Bronchial epithelial cell (primary cell): ENCODE results near the gene TMEM11. TPM values are rescaled to one million over a fixed set of nuclear protein-coding genes. Genes with fewer than 3 reads are reported as not detected.

Experiments used
- DNase-seq: peaks from one replicate; pipeline ENCODE4 v3.0.0-alpha.2; 2010; ENCODE audit warnings: low read depth
- FAIRE-seq: peaks from 2 replicates; lab custom pipeline; 2011; peaks lifted over from hg19 to GRCh38; lab: Jason Lieb, UNC
- H3K27me3 ChIP-seq: 2 replicates; pipeline ENCODE4 v1.5.1; 2011; ENCODE audit warnings: low read length; ENCODE audit not compliant: control insufficient read depth, insufficient read depth
- H3K36me3 ChIP-seq: 2 replicates; pipeline ENCODE4 v1.5.1; 2011; ENCODE audit warnings: low read length; ENCODE audit not compliant: control insufficient read depth, insufficient read depth
- H3K4me3 ChIP-seq: 2 replicates; pipeline ENCODE4 v1.5.1; 2011; ENCODE audit warnings: mild to moderate bottlenecking, low read depth, low read length, control low read depth
- total RNA-seq: library from RNA; depleted of rRNA; stranded (reverse); fragments of >200 nt; gene quantifications from 2 replicates; pipeline ENCODE4 v1.2.1, GENCODE V29; 2014
- TF ChIP-seq, protein P1 (sequence below): IDR thresholded peaks from 2 replicates; pipeline ENCODE4 v1.5.1; 2011; ENCODE audit warnings: mild to moderate bottlenecking, moderate library complexity, low read length, control low read depth, inconsistent platforms; ENCODE audit not compliant: insufficient read depth, severe bottlenecking

Gene TMEM11
- total RNA-seq, 1 donor from 2014 or later, result 15.8 TPM

DNA sequence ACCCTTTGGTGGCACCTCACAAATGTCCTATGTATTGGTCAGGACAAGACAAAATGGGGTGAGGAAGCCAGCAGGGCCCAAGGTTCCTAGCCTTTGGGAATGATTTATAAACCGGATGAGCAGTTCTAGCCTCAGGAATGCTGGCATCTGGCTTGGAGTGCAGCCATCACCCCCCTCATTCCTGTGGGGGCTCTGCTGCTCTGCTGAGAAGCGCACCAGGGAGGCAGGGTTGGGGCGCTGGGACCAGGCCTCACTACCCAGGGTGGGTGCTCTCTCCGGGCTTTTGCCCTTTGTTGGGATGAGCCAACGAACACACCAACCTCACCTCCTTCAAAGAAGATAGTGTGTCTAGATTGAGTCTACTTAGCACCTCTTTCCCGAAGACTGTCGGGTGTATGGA is 39.2 kb downstream of the TMEM11 start:
- FAIRE-seq, result no peak
- H3K36me3 ChIP-seq, result peaks cover 3% of the 10 kb centered on the region

GRCh38 chr17:21174186-21174585 is 39.8 kb downstream of the TMEM11 start:
- DNase-seq (no peak), FAIRE-seq (no peak)
- Histone ChIP-seq H3K27me3 (no peaks in the 10 kb centered on the region), H3K4me3 (no peak overlapping the region), H3K36me3 (peaks cover 3% of the 10 kb centered on the region)
- TF ChIP-seq, protein P1, sequence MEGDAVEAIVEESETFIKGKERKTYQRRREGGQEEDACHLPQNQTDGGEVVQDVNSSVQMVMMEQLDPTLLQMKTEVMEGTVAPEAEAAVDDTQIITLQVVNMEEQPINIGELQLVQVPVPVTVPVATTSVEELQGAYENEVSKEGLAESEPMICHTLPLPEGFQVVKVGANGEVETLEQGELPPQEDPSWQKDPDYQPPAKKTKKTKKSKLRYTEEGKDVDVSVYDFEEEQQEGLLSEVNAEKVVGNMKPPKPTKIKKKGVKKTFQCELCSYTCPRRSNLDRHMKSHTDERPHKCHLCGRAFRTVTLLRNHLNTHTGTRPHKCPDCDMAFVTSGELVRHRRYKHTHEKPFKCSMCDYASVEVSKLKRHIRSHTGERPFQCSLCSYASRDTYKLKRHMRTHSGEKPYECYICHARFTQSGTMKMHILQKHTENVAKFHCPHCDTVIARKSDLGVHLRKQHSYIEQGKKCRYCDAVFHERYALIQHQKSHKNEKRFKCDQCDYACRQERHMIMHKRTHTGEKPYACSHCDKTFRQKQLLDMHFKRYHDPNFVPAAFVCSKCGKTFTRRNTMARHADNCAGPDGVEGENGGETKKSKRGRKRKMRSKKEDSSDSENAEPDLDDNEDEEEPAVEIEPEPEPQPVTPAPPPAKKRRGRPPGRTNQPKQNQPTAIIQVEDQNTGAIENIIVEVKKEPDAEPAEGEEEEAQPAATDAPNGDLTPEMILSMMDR, result no peak

More for the DNA sequence above, 39.2 kb downstream of the TMEM11 start:
- TF ChIP-seq, protein P1, result no peak
- no peak for DNase-seq
- no peak overlapping the region for H3K4me3 ChIP-seq
- no peaks in the 10 kb centered on the region for H3K27me3 ChIP-seq

DNA sequence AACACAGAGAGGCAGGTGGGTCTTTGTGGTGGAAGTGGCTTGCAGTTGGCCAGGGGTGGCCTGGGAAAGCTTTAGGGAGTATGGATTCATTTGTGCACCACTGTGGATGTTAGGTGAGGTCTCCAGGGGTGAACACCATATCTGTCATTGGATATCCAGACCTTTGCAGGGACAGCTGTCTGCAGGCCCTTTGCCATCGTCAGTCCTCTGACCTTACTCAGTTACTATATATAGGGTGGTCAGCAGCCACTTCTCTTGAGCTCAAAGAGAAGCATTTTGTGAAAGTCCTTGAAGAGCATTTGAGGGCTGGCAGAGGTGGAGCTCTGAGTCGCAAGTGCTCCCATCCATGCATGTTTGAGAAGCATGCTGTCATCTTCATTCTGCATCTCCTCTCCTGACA is 40.4 kb downstream of the TMEM11 start:
- no peak overlapping the region for H3K4me3 ChIP-seq
- DNase-seq, result no peak
- peaks cover 3% of the 10 kb centered on the region for H3K36me3 ChIP-seq
- H3K27me3 ChIP-seq, result no peaks in the 10 kb centered on the region
- no peak for FAIRE-seq
- TF ChIP-seq, protein P1, result no peak

DNA sequence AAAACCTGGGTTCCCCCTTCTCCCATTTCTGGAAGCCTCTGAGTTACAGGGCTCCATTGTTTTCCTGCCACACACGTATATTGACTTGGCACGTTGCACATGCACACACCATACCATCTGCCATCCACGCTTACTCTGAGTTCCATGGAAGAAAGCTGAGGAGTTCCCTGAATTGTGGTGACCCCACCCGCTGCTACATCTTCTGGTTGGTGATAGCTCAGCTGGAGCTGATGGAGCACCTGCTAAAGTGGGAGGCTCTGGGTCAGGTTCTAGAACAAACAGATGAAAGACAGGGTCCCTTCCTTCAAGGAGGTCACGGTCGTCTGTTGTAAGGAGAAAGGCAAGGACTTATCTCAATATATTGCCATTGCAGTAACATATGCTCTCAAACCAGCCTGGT is 41.1 kb downstream of the TMEM11 start:
- TF ChIP-seq, protein P1, result no peak
- H3K36me3 ChIP-seq, result peaks cover 3% of the 10 kb centered on the region
- no peak for DNase-seq
- no peak for FAIRE-seq
- no peaks in the 10 kb centered on the region for H3K27me3 ChIP-seq
- no peak overlapping the region for H3K4me3 ChIP-seq

DNA sequence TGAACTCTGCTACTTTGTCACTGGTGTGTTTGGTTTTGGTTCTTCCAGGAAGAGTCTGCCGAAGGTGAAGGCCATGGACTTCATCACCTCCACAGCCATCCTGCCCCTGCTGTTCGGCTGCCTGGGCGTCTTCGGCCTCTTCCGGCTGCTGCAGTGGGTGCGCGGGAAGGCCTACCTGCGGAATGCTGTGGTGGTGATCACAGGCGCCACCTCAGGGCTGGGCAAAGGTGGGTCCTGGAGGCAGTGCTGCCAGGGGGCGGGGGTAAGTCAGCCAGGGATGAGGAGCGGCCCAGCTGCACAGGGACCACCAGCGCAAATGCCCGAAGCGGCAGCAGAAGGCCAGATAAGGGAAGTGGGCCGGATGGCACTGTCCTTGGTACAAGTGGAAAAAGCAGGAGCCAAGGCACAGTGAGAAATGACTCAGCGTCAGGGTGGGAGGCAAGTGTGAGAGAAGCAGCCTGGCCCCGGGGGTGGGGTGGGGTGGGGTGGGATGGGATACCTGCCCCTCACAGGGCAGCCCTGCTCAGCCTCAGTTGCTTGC is 41.9 kb downstream of the TMEM11 start:
- Histone ChIP-seq H3K36me3 (peaks cover 3% of the 10 kb centered on the region), H3K27me3 (no peaks in the 10 kb centered on the region), H3K4me3 (no peak overlapping the region)
- DNase-seq (no peak), FAIRE-seq (no peak)
- TF ChIP-seq, protein P1, result no peak
